ENCODE measurements around the gene TMEM9. TPM values are rescaled to one million over a fixed set of nuclear protein-coding genes. Genes with fewer than 3 reads are reported as not detected.

The TMEM9 gene
- total and polyA plus RNA-seq, 2 donors (not counting 3 experiments of a cell fraction or from before 2014, with no cell fraction given), result 39.3 to 96.1 TPM

- Histone ChIP-seq H3K36me3 (ENCODE audit: control insufficient read depth in 2 of 2, extremely low read depth in 1 of 2, insufficient read depth in 2 of 2, low read length in 2 of 2) (no peaks in the 10 kb centered on the region), H3K9ac (replicated peaks; ENCODE audit: extremely low read depth, insufficient read depth, low read length) (no peak overlapping the region), H3K9me3 (replicated peaks; ENCODE audit: control insufficient read depth, insufficient read depth, low read length) (no peaks in the 10 kb centered on the region), H3K4me1 (ENCODE audit: control insufficient read depth, extremely low read depth, insufficient read depth, low read length) (no peaks in the 10 kb centered on the region), H3K9me1 (replicated peaks; ENCODE audit: control insufficient read depth, extremely low read depth, insufficient read depth, low read length) (no peaks in the 10 kb centered on the region), H3K4me3 (replicated peaks in 1 of 3; ENCODE audit: insufficient read depth in 1 of 3, low read depth in 1 of 3, low read length in 3 of 3) (no peak overlapping the region), H4K20me1 (replicated peaks; ENCODE audit: control insufficient read depth, extremely low read depth, insufficient read depth, low read length) (no peaks in the 10 kb centered on the region), H2AFZ (ENCODE audit: low read depth, low read length) (no peak overlapping the region), H3K27me3 (ENCODE audit: control insufficient read depth in 2 of 2, insufficient read depth in 2 of 2, low read length in 2 of 2) (peaks cover 17 to 18% of the 10 kb centered on the region in 2 experiments), H3K4me2 (ENCODE audit: insufficient read depth, low read length) (no peak overlapping the region), H3K27ac (ENCODE audit: insufficient read depth, low read depth, low read length) (no peak overlapping the region), H3K79me2 (ENCODE audit: control insufficient read depth, insufficient read depth, low read length) (no peaks in the 10 kb centered on the region)
- dilution Hi-C loops (cut with MboI; ENCODE audit: extremely low pct_ligation_motif_present, low sequenced_read_pairs) (no loop called here), intact Hi-C loops (cut with micrococcal nuclease) (no loop called here)
- POLR2A ChIA-PET, result no interaction called here
- CTCF ChIA-PET, result interaction anchor here (0.7 to 1.2 kb wide), 2 partner anchors 27 to 155 kb away, joined by 3 to 4 read pairs; partner anchors contain the start of gene TMEM9
- FAIRE-seq (no peak), DNase-seq (ENCODE audit: low read depth, low spot score) (no peak)
- BruUV-seq (replicated peaks), result no TSS peak
- TF ChIP-seq POLR2A (IDR thresholded peaks at IDR 0.05; ENCODE audit: low read depth, low read length), result no peak
- no peak for TF ChIP-seq GATA2 (IDR thresholded peaks at IDR 0.05; ENCODE audit: insufficient read depth, insufficient read length, low read depth, low read length)
- no peak for TF ChIP-seq CTCF (IDR thresholded peaks at IDR 0.05; ENCODE audit: extremely low read depth in 1 of 2, insufficient read depth in 1 of 2, low read depth in 1 of 2, low read length in 2 of 2)
- TF ChIP-seq EZH2 (IDR thresholded peaks at IDR 0.05; ENCODE audit: borderline replicate concordance, low read depth, low read length, severe bottlenecking), result no peak
- TF ChIP-seq FOS (IDR thresholded peaks at IDR 0.05; ENCODE audit: borderline replicate concordance, insufficient read depth, low read length), result no peak
- TF ChIP-seq MAX (IDR thresholded peaks at IDR 0.05; ENCODE audit: insufficient read depth, insufficient read length), result no peak
- TF ChIP-seq MYC (IDR thresholded peaks at IDR 0.05; ENCODE audit: low read depth, low read length), result no peak
- TF ChIP-seq JUN (IDR thresholded peaks at IDR 0.05; ENCODE audit: borderline replicate concordance, insufficient read depth, insufficient read length, low read depth), result no peak
- no peak for TF ChIP-seq POLR2AphosphoS5 (IDR thresholded peaks at IDR 0.05; ENCODE audit: insufficient read depth, low read depth, low read length)
Measured at GRCh38 chr1:201126463-201126831, 27.8 kb downstream of the TMEM9 start.
